Neural cell (in vitro differentiated cells): ENCODE results near the gene TEX14.

Source experiments
- EP300 ChIP-seq: fragments of 450-650 bp; conservative IDR thresholded peaks from 2 replicates; pipeline ENCODE4 v1.6.1; 2014; ENCODE audit warnings: antibody characterized with exemption, mild to moderate bottlenecking, moderate library complexity; ENCODE audit not compliant: poor library complexity, severe bottlenecking
- EZH2 ChIP-seq: fragments of 200-600, 300-800 bp; shearing (Covaris generic), sonication (generic); IDR thresholded peaks from 2 replicates; pipeline ENCODE4 v1.6.1; 2014; ENCODE audit warnings: antibody characterized with exemption, low read length, borderline replicate concordance, mild to moderate bottlenecking; ENCODE audit not compliant: insufficient read depth, poor library complexity, severe bottlenecking
- MXI1 ChIP-seq: fragments of 450-650 bp; conservative IDR thresholded peaks from 2 replicates; pipeline ENCODE4 v1.6.1; 2014; ENCODE audit warnings: antibody characterized with exemption, mild to moderate bottlenecking; ENCODE audit not compliant: poor library complexity, severe bottlenecking
- POLR2AphosphoS5 ChIP-seq: IDR thresholded peaks from 2 replicates; pipeline ENCODE4 v1.6.1; 2012
- TAF1 ChIP-seq: IDR thresholded peaks from 2 replicates; pipeline ENCODE4 v1.6.1; 2012; ENCODE audit warnings: low read depth
- TF ChIP-seq, protein P1 (sequence below): fragments of 450-650 bp; IDR thresholded peaks from 2 replicates; pipeline ENCODE4 v1.5.1; 2014; ENCODE audit warnings: antibody characterized with exemption, mild to moderate bottlenecking, moderate library complexity; ENCODE audit not compliant: poor library complexity, severe bottlenecking
- TF ChIP-seq, protein P2 (sequence below): IDR thresholded peaks from 2 replicates; pipeline ENCODE4 v1.6.1; 2012; ENCODE audit warnings: borderline replicate concordance

DNA sequence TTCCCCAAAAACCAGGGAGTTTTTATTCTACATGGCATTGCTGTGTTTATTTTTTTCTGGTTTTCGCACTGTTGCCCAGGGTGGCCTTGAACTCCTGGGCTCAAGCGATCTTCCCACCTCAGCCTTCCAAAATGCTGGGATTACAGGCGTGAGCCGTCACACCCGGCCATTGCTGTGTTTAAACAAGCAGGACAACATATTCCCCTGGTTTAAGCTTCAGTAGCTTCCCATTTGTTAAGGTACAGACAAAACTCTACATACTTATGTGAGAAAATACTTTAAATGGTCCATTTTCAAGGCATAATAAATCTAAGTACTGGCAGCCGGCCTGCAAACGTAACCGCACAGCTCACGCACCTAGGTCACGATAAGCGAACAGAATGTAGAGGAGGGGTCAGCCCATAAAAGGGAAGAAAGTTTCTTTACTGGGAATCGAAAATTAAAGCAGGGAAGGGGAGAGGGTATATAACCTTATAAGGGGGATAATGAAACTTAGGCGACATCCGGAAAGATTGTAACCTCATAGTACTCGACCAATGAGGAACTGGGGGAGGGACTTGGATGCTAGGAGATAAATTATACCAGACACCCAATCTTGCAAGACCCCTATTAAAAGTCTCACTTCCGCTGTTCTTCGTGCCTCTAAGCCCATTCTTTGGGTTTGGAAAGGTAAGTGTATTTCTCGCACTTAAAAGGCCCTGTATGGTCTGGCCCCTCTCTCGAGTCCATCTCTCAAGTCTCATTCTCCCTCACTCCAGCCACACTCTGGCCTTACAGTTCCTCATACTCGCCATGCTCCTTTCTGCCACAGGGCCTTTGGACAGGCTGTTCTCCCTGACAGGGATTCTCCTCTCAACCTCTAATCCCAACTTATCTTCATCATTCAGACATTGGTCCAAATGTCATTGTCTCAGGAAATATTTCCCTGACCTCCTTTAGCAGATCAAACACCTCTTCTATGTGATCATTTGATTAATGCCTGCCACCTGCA is 59.2 kb downstream of the TEX14 start:
- TF ChIP-seq EZH2 = no peak
- TF ChIP-seq, protein P1, sequence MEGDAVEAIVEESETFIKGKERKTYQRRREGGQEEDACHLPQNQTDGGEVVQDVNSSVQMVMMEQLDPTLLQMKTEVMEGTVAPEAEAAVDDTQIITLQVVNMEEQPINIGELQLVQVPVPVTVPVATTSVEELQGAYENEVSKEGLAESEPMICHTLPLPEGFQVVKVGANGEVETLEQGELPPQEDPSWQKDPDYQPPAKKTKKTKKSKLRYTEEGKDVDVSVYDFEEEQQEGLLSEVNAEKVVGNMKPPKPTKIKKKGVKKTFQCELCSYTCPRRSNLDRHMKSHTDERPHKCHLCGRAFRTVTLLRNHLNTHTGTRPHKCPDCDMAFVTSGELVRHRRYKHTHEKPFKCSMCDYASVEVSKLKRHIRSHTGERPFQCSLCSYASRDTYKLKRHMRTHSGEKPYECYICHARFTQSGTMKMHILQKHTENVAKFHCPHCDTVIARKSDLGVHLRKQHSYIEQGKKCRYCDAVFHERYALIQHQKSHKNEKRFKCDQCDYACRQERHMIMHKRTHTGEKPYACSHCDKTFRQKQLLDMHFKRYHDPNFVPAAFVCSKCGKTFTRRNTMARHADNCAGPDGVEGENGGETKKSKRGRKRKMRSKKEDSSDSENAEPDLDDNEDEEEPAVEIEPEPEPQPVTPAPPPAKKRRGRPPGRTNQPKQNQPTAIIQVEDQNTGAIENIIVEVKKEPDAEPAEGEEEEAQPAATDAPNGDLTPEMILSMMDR = no peak
- TF ChIP-seq, protein P2, sequence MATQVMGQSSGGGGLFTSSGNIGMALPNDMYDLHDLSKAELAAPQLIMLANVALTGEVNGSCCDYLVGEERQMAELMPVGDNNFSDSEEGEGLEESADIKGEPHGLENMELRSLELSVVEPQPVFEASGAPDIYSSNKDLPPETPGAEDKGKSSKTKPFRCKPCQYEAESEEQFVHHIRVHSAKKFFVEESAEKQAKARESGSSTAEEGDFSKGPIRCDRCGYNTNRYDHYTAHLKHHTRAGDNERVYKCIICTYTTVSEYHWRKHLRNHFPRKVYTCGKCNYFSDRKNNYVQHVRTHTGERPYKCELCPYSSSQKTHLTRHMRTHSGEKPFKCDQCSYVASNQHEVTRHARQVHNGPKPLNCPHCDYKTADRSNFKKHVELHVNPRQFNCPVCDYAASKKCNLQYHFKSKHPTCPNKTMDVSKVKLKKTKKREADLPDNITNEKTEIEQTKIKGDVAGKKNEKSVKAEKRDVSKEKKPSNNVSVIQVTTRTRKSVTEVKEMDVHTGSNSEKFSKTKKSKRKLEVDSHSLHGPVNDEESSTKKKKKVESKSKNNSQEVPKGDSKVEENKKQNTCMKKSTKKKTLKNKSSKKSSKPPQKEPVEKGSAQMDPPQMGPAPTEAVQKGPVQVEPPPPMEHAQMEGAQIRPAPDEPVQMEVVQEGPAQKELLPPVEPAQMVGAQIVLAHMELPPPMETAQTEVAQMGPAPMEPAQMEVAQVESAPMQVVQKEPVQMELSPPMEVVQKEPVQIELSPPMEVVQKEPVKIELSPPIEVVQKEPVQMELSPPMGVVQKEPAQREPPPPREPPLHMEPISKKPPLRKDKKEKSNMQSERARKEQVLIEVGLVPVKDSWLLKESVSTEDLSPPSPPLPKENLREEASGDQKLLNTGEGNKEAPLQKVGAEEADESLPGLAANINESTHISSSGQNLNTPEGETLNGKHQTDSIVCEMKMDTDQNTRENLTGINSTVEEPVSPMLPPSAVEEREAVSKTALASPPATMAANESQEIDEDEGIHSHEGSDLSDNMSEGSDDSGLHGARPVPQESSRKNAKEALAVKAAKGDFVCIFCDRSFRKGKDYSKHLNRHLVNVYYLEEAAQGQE = no peak
- TF ChIP-seq POLR2AphosphoS5 = no peak
- no peak for TF ChIP-seq TAF1
- no peak for TF ChIP-seq EP300
- no peak for TF ChIP-seq MXI1
